Pancreas (tissue), 10 donors: Measurements from ENCODE around the gene NT5C1B. TPM values are rescaled to one million over a fixed set of nuclear protein-coding genes. Genes with fewer than 3 reads are reported as not detected.

Experiments
- ATAC-seq, 4 donors: fragments of 200-7000 bp; cut with Tn5 transposase; one replicate each; pipeline versions ENCODE4 v1.8.0 to v1.9.1; 2020; ENCODE audit warnings: mild to moderate bottlenecking in 4 of 4, moderate library complexity in 4 of 4
- DNase-seq, 6 donors: peaks; one replicate each; pipeline ENCODE4 v3.0.0-alpha.2; 2020
- FAIRE-seq: peaks from 2 replicates; lab custom pipeline; 2012; peaks lifted over from hg19 to GRCh38; lab: Jason Lieb, UNC
- H3K27ac ChIP-seq, 4 donors: fragments of 200-600 bp; sonication (generic); 1 replicate in 3 of 4; 2 replicates in 1 of 4; pipeline versions ENCODE4 v1.5.0 to v1.8.0; 2020
- H3K27me3 ChIP-seq, 4 donors: fragments of 200-600 bp; one replicate each; pipeline ENCODE4 v1.8.0; 2021
- H3K36me3 ChIP-seq, 3 donors: fragments of 200-600 bp; sonication (generic) in 1 of 3; one replicate each; pipeline versions ENCODE4 v1.5.0 to v1.8.0; 2020 to 2021
- H3K4me1 ChIP-seq, 3 donors: fragments of 200-600 bp; one replicate each; pipeline ENCODE4 v1.8.0; 2021
- H3K4me3 ChIP-seq, 4 donors: fragments of 200-600 bp; sonication (generic) in 2 of 4; one replicate each; pipeline versions ENCODE4 v1.5.0 to v1.8.0; 2020 to 2021
- H3K9me3 ChIP-seq, 4 donors: fragments of 200-600 bp; one replicate each; pipeline ENCODE4 v1.8.0; 2021
- WGBS, 2 donors: extraction: QIAGEN DNeasy Blood & Tissue Kit; methylation state at CpG; one replicate each; pipeline ENCODE4 v1.1.7; 2013; 5-methylcytosine and 5-hydroxymethylcytosine counted together
- intact Hi-C, 3 donors: fragments of 100-400 bp; cut with DNase I; formaldehyde crosslinking; loops; one replicate each; pipeline versions ENCODE4 v1.11.1 to v1.14.2; 2022
- polyA plus RNA-seq, 2 donors: library from polyadenylated mRNA; stranded (reverse); fragments of 200-250 nt; gene quantifications; one replicate each; pipeline ENCODE4 v1.2.3, GENCODE V29; 2013
- total RNA-seq, 6 donors: library from RNA; stranded (reverse); fragmentation: NEBNext Ultra II Directional in 4 of 6; extraction: Animal tissue kit (Norgen Biotek cat#: 25700) in 4 of 6; gene quantifications; one replicate each; pipeline versions ENCODE4 v1.2.1 to v1.2.4, GENCODE V29; 2021 to 2023
- TF ChIP-seq, protein P1 (sequence below), 4 donors: fragments of 200-600 bp; sonication (generic) in 3 of 4; IDR thresholded peaks; one replicate each; pipeline versions ENCODE4 v1.5.0 to v1.8.0; 2021; ENCODE audit warnings: antibody characterized with exemption in 4 of 4
- donor health status: healthy with polysubstance abuse.
- donor health status: DM: no; HTN: no; CAD: no; lungs with moderate emphysema.
- donor health status: DM: no; HTN: no; CAD: no.
- donor health status: control.
- donor health status: control.
- donor health status: Bipolar disorder and iron deficiency.
- donor health status: DM: yes; HTN: yes; CAD: no.
- donor health status: DM: no; HTN: no; CAD: no.
- donor health status: DM: no; HTN: no; CAD: no.
- donor health status: DM: yes; HTN: yes; CAD: no.

NT5C1B gene
- total and polyA plus RNA-seq, 8 donors: 0.05 TPM; not detected in 7

DNA sequence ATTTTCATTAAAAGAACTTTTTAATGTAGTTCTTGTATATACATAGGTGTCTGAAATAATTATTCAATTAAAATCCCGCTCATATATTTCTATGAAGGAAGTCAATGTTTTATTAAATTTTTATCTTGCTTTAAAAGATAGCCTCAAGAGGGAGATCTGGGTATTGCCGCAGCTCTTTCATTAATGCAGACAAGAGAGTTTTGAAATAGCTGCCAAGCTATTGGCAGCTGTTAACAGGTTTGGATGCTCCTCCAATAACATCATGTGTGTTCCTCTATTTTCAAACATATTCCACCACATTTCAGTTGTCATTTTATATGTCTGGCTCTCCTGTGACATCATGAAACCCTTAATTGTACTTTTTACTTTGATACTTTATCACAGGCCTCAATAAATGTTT lies 12.9 kb upstream of the NT5C1B start:
- FAIRE-seq: no peak

DNA sequence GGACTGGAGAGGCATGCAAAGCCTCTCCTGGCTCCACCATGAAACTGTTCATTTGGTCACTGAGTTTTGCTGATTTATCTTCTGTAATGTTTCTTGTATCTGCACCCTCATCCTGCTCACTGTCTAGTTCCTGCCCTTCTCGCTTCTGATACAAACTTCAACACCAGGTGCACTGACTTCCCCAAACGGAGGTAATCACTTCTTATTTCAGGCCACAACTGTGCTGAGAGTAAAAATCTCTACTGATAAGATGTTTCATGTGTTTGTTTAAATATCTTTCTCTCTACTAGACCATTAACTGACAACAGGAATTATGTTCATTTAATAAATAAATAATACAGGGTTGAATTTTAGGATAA lies 10.9 kb upstream of the NT5C1B start:
- Histone ChIP-seq H3K27me3 (no peaks in the 10 kb centered on the region), H3K36me3 (no peaks in the 10 kb centered on the region), H3K9me3 (no peaks in the 10 kb centered on the region), H3K4me3 (no peak overlapping the region), H3K27ac (no peak overlapping the region), H3K4me1 (peaks cover 0 to 11% (median 0%) of the 10 kb centered on the region in 3 donors)
- DNase-seq (no peak), FAIRE-seq (no peak), ATAC-seq (no peak)
- intact Hi-C loops: no loop called here
- 58 to 73% methylated on average over 2 of the region's 2 CpGs for WGBS, 2 donors
- TF ChIP-seq, protein P1, sequence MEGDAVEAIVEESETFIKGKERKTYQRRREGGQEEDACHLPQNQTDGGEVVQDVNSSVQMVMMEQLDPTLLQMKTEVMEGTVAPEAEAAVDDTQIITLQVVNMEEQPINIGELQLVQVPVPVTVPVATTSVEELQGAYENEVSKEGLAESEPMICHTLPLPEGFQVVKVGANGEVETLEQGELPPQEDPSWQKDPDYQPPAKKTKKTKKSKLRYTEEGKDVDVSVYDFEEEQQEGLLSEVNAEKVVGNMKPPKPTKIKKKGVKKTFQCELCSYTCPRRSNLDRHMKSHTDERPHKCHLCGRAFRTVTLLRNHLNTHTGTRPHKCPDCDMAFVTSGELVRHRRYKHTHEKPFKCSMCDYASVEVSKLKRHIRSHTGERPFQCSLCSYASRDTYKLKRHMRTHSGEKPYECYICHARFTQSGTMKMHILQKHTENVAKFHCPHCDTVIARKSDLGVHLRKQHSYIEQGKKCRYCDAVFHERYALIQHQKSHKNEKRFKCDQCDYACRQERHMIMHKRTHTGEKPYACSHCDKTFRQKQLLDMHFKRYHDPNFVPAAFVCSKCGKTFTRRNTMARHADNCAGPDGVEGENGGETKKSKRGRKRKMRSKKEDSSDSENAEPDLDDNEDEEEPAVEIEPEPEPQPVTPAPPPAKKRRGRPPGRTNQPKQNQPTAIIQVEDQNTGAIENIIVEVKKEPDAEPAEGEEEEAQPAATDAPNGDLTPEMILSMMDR (IDR thresholded peaks at IDR 0.05): no peak

More for the DNA sequence above, 12.9 kb upstream of the NT5C1B start:
- Histone ChIP-seq H3K9me3 (no peaks in the 10 kb centered on the region), H3K4me3 (no peak overlapping the region), H3K27me3 (no peaks in the 10 kb centered on the region), H3K36me3 (no peaks in the 10 kb centered on the region), H3K27ac (no peak overlapping the region), H3K4me1 (peaks cover 0 to 11% (median 0%) of the 10 kb centered on the region in 3 donors)
- 92 to 96% methylated on average over 2 of the region's 2 CpGs for WGBS, 2 donors
- intact Hi-C loops: no loop called here
- TF ChIP-seq, protein P1 (IDR thresholded peaks at IDR 0.05): no peak
- DNase-seq: no peak
- ATAC-seq: no peak

DNA sequence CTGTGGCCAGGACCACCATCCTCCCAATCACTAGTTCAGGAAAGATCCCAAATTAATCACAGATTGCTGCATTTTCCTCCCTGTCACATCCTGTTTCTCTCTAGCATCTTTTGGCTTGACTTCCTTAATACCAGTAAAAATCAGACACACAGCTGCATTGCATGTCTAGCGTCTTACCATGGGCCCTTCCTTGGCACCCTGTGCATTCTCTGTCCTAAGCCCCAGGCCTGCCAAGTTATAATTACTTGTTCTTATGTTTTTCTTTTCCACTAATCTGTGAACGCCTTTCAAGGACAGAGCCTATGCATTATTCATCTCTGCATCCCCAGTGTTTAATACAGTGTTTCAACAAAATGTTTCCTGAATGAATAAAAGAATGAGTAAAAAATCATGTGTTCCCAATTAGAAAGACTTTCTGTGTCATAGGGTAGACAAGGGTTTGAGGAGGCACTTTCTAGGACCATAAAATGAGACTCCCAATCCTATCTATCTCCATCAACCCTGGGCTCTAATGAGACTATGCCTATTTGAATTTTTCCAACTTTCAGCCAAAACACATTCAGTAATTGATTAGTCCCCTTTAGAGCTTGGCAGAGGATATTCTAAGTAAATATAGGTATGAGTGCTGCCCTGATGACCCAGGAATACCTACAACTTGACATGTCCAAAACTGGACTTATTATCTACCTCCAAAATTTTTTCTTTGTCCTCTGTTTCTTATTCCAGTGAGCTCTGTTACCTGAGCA lies 10.3 kb upstream of the NT5C1B start:
- no peak for ATAC-seq
- no peak overlapping the region for H3K27ac ChIP-seq

DNA sequence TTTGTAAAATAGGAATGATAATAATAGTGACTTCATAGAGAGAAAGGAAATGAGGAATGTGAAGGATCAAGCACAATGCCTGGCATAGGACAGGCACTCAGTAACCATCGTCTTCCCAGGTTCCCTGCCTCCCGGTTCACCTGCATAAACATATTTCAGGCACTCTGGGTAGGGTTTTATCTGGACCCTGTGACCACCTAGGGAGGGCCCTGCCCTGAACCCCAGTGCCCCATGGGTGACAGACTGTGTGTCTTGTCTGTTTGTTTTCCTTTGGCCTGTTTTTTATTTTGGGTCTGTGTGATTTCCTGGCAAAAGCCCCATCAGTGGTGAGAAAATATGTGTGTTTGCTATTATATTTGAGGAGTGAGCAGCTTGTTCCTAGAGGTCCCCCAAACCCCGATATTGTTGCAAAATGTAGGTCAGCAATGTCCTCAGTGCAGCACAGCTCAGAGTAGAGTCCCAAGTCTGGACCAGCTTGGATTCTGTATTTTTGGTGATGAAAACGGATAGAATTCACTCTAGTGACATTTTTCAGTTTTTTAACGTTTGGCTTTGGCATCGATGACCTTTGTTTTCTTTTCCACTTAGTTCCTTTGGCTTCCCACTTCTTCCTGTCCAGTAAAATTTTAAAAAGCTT lies 9.6 kb upstream of the NT5C1B start:
- no peak for ATAC-seq
- WGBS, 2 donors: 78% methylated on average over 6 of the region's 6 CpGs
- intact Hi-C loops: no loop called here

More for the DNA sequence above, 10.3 kb upstream of the NT5C1B start:
- TF ChIP-seq, protein P1 (IDR thresholded peaks at IDR 0.05): no peak
- no peaks in the 10 kb centered on the region for H3K36me3 ChIP-seq
- H3K4me1 ChIP-seq: peaks cover 0 to 10% (median 0%) of the 10 kb centered on the region in 3 donors
- DNase-seq (no peak), FAIRE-seq (no peak)
- 66 to 67% methylated on average over 2 of the region's 2 CpGs for WGBS, 2 donors
- no peak overlapping the region for H3K4me3 ChIP-seq
- intact Hi-C loops: no loop called here
- no peaks in the 10 kb centered on the region for H3K27me3 ChIP-seq
- no peaks in the 10 kb centered on the region for H3K9me3 ChIP-seq

More for the DNA sequence above, 9.6 kb upstream of the NT5C1B start:
- Histone ChIP-seq H3K4me3 (no peak overlapping the region), H3K36me3 (no peaks in the 10 kb centered on the region), H3K27ac (no peak overlapping the region), H3K9me3 (no peaks in the 10 kb centered on the region), H3K27me3 (no peaks in the 10 kb centered on the region), H3K4me1 (peaks cover 0 to 3% (median 0%) of the 10 kb centered on the region in 3 donors)
- FAIRE-seq (no peak), DNase-seq (no peak)
- TF ChIP-seq, protein P1 (IDR thresholded peaks at IDR 0.05): no peak
